Hepatocyte (in vitro differentiated cells): ENCODE measurements around the gene RANBP1.

Source experiments
- CTCF ChIP-seq: fragments of 200-600 bp; sonication (generic); IDR thresholded peaks from 2 replicates; pipeline ENCODE4 v1.5.1; 2016; ENCODE audit warnings: antibody characterized with exemption, mild to moderate bottlenecking; ENCODE audit not compliant: poor library complexity
- EZH2phosphoT487 ChIP-seq: fragments of 200-600 bp; sonication (generic); IDR thresholded peaks from one replicate; pipeline ENCODE4 v1.6.1; 2018; ENCODE audit warnings: antibody characterized with exemption, mild to moderate bottlenecking, low read depth, moderate library complexity; ENCODE audit not compliant: unreplicated experiment, severe bottlenecking

- TF ChIP-seq CTCF: no peak
- TF ChIP-seq EZH2phosphoT487: no peak
Measured at GRCh38 chr22:20173246-20173645, 57.3 kb downstream of the RANBP1 start.
